DND-41 (cell line): ENCODE results near the gene C10orf90.

Experiments
- ATAC-seq: fragments of 200-7000 bp; cut with Tn5 transposase; 3 replicates; pipeline ENCODE4 v1.9.1; 2021; ENCODE audit warnings: low read depth; ENCODE audit not compliant: insufficient read depth
- DNase-seq: peaks from one replicate; pipeline ENCODE4 v3.0.0-alpha.2; 2020
- H2AFZ ChIP-seq: 2 replicates; pipeline ENCODE4 v1.6.0; 2012; ENCODE audit warnings: low read depth, low read length
- H3K27ac ChIP-seq: 2 replicates; pipeline ENCODE4 v1.5.1; 2012; ENCODE audit warnings: low read length, inconsistent platforms
- H3K27me3 ChIP-seq: fragments of 200-600 bp; sonication (generic); 2 replicates; pipeline ENCODE4 v1.6.0; 2012; ENCODE audit warnings: low read length, mild to moderate bottlenecking, inconsistent platforms; ENCODE audit not compliant: insufficient read depth, poor library complexity
- H3K36me3 ChIP-seq: 2 replicates; pipeline ENCODE4 v1.5.1; 2012; ENCODE audit warnings: low read length, inconsistent platforms; ENCODE audit not compliant: insufficient read depth
- H3K4me1 ChIP-seq: 2 replicates; pipeline ENCODE4 v1.5.1; 2012; ENCODE audit warnings: mild to moderate bottlenecking, low read length; ENCODE audit not compliant: insufficient read depth
- H3K4me2 ChIP-seq: 2 replicates; pipeline ENCODE4 v1.6.0; 2012; ENCODE audit warnings: mild to moderate bottlenecking, moderate library complexity, low read length, inconsistent platforms; ENCODE audit not compliant: insufficient read depth
- H3K4me3 ChIP-seq, 2 experiments: fragments of 200-600 bp in 1 of 2; shearing (Covaris generic) in 1 of 2; 2 replicates each; pipeline ENCODE4 v1.5.1; 2012 to 2016; ENCODE audit warnings: inconsistent platforms in 2 of 2, low read length in 2 of 2, mild to moderate bottlenecking in 2 of 2, low read depth in 1 of 2, moderate library complexity in 1 of 2
- H3K79me2 ChIP-seq: 2 replicates; pipeline ENCODE4 v1.6.0; 2012; ENCODE audit warnings: low read length, inconsistent platforms; ENCODE audit not compliant: insufficient read depth
- H3K9ac ChIP-seq: 2 replicates; pipeline ENCODE4 v1.6.0; 2012; ENCODE audit warnings: low read depth, mild to moderate bottlenecking, inconsistent platforms, low read length, moderate library complexity
- H3K9me3 ChIP-seq: 2 replicates; pipeline ENCODE4 v1.5.1; 2012; ENCODE audit warnings: low read length, moderate library complexity, mild to moderate bottlenecking, inconsistent platforms; ENCODE audit not compliant: insufficient read depth, severe bottlenecking
- H4K20me1 ChIP-seq: 2 replicates; pipeline ENCODE4 v1.6.0; 2012; ENCODE audit warnings: low read length; ENCODE audit not compliant: insufficient read depth
- CTCF ChIP-seq: IDR thresholded peaks from 2 replicates; pipeline ENCODE4 v1.5.1; 2012; ENCODE audit warnings: borderline replicate concordance, low read length, moderate library complexity, mild to moderate bottlenecking; ENCODE audit not compliant: poor library complexity, severe bottlenecking; ENCODE audit errors: extremely low read depth
- EZH2 ChIP-seq: IDR thresholded peaks from 3 replicates; pipeline ENCODE4 v1.6.1; 2012; ENCODE audit warnings: borderline replicate concordance, low read depth, mild to moderate bottlenecking, moderate library complexity, low read length, inconsistent platforms; ENCODE audit not compliant: severe bottlenecking

The C10orf90 gene

GRCh38 chr10:126592901-126593300, 77.6 kb downstream of the C10orf90 start:
- H3K27ac ChIP-seq: no peak overlapping the region
- no peak for TF ChIP-seq CTCF
- TF ChIP-seq EZH2: no peak
- no peak overlapping the region for H3K4me3 ChIP-seq
- no peak overlapping the region for H3K4me2 ChIP-seq
- no peaks in the 10 kb centered on the region for H3K27me3 ChIP-seq
- H3K79me2 ChIP-seq: no peaks in the 10 kb centered on the region
- H3K9me3 ChIP-seq: no peaks in the 10 kb centered on the region
- no peaks in the 10 kb centered on the region for H4K20me1 ChIP-seq
- H2AFZ ChIP-seq: no peak overlapping the region
- no peaks in the 10 kb centered on the region for H3K36me3 ChIP-seq
- no peaks in the 10 kb centered on the region for H3K4me1 ChIP-seq
- ATAC-seq (no peak), DNase-seq (no peak)
- H3K9ac ChIP-seq: no peak overlapping the region

DNA sequence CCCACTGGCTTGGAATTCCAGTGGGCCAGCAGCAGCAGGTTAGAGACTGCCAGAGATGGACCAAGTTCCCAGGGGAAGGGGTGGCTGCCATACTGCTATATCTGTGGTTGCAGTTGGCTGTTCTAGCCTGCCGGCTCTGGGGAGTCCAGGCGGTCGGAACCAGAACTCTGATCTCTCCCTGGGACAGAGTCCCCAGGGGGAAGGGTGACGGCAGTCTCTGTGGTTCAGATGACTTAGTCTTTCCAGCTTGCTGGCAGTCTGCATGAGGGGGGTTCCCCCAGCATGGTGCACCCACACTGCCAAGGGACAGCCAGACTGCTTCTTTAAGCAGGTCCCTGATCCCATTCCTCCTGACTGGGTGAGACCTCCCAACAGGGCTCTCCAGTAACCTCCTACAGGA, 82.5 kb downstream of the C10orf90 start:
- Histone ChIP-seq H3K27me3 (no peaks in the 10 kb centered on the region), H2AFZ (no peak overlapping the region), H3K79me2 (no peaks in the 10 kb centered on the region), H3K4me2 (no peak overlapping the region), H3K4me1 (no peaks in the 10 kb centered on the region), H3K4me3 (no peak overlapping the region), H3K9ac (no peak overlapping the region), H3K9me3 (no peaks in the 10 kb centered on the region), H3K36me3 (no peaks in the 10 kb centered on the region), H3K27ac (no peak overlapping the region), H4K20me1 (no peaks in the 10 kb centered on the region)
- no peak for TF ChIP-seq CTCF
- TF ChIP-seq EZH2: no peak
- DNase-seq (no peak), ATAC-seq (no peak)

- Histone ChIP-seq H3K9me3 (no peaks in the 10 kb centered on the region), H3K4me2 (no peak overlapping the region), H3K79me2 (no peaks in the 10 kb centered on the region), H3K36me3 (no peaks in the 10 kb centered on the region), H3K27me3 (no peaks in the 10 kb centered on the region), H3K4me1 (no peaks in the 10 kb centered on the region), H2AFZ (no peak overlapping the region), H3K4me3 (no peak overlapping the region), H3K27ac (no peak overlapping the region), H4K20me1 (no peaks in the 10 kb centered on the region), H3K9ac (no peak overlapping the region)
- ATAC-seq (no peak), DNase-seq (no peak)
- TF ChIP-seq EZH2: no peak
- no peak for TF ChIP-seq CTCF
These were observed 83.6 kb downstream of the C10orf90 start for GRCh38 chr10:126586878-126587277.

DNA sequence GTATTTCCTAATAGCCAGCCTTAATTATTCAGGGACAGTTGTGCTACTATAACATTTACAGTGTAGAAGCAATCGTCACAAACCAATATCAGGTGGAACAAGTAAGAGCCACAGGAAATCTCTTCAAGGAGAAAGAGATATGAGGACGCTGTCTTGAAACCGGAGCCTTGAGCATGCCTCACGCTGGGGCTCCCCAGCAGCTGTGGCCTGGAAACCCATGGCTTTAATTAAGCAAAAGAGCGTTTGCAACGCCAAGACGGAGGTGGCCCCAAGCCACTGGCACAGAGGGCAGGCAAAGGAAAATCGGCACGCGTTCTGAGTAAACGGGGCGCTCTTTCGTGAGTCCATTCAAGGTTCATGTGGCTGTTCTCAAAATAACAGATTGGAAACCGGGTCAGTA, 84.4 kb downstream of the C10orf90 start:
- H3K4me2 ChIP-seq: no peak overlapping the region
- H3K4me1 ChIP-seq: no peaks in the 10 kb centered on the region
- ATAC-seq (no peak), DNase-seq (no peak)
- H3K27me3 ChIP-seq: no peaks in the 10 kb centered on the region
- no peak overlapping the region for H3K9ac ChIP-seq
- H3K9me3 ChIP-seq: no peaks in the 10 kb centered on the region
- H2AFZ ChIP-seq: no peak overlapping the region
- TF ChIP-seq CTCF: no peak
- TF ChIP-seq EZH2: no peak
- no peaks in the 10 kb centered on the region for H4K20me1 ChIP-seq
- H3K36me3 ChIP-seq: no peaks in the 10 kb centered on the region
- no peak overlapping the region for H3K4me3 ChIP-seq
- H3K79me2 ChIP-seq: no peaks in the 10 kb centered on the region
- no peak overlapping the region for H3K27ac ChIP-seq
